A549 (cell line): ENCODE measurements around the gene NUCKS1.

Experiments
- CTCF ChIP-seq: fragments of >200 bp; sonication (Bioruptor Twin); formaldehyde crosslinking; IDR thresholded peaks from 3 replicates; pipeline ENCODE4 v1.5.1; 2016
- MAX ChIP-seq: IDR thresholded peaks from 2 replicates; pipeline ENCODE4 v1.6.1; 2012
- POLR2A ChIP-seq: IDR thresholded peaks from 2 replicates; pipeline ENCODE4 v1.6.1; 2012; ENCODE audit warnings: mild to moderate bottlenecking, low read length
- RCOR1 ChIP-seq: fragments of 150-350 bp; IDR thresholded peaks from 2 replicates; pipeline ENCODE4 v1.6.1; 2014; ENCODE audit warnings: antibody characterized with exemption, low read length, low read depth
- SREBF2 ChIP-seq: fragments of 450-650 bp; IDR thresholded peaks from 2 replicates; pipeline ENCODE4 v1.6.1; 2014; ENCODE audit warnings: mild to moderate bottlenecking, moderate library complexity
- ZNF302 ChIP-seq: fragments of 250-450 bp; sonication (Bioruptor Pico); IDR thresholded peaks from 2 replicates; pipeline ENCODE4 v1.9.0; 2021; ENCODE audit warnings: inconsistent platforms, mild to moderate bottlenecking, moderate library complexity

GRCh38 chr1:205701891-205702290 is 48.1 kb downstream of the NUCKS1 start:
- TF ChIP-seq ZNF302: no peak
- TF ChIP-seq POLR2A: no peak
- no peak for TF ChIP-seq CTCF
- no peak for TF ChIP-seq MAX
- TF ChIP-seq SREBF2: no peak
- no peak for TF ChIP-seq RCOR1
